MG63 (cell line): ENCODE data around the gene FADS2. TPM values are rescaled to one million over a fixed set of nuclear protein-coding genes. Genes with fewer than 3 reads are reported as not detected.

Experiments used
- DNase-seq: peaks from one replicate; pipeline ENCODE4 v3.0.0-alpha.2; 2020
- H3K27me3 ChIP-seq: fragments of 250-450 bp; sonication (Bioruptor Pico); 2 replicates; pipeline ENCODE4 v1.5.1; 2020; ENCODE audit warnings: mild to moderate bottlenecking, moderate library complexity
- H3K36me3 ChIP-seq: fragments of 250-450 bp; sonication (Bioruptor Pico); 2 replicates; pipeline ENCODE4 v1.5.1; 2020; ENCODE audit warnings: mild to moderate bottlenecking, moderate library complexity
- H3K4me3 ChIP-seq: fragments of 250-450 bp; sonication (Bioruptor Pico); 2 replicates; pipeline ENCODE4 v1.5.1; 2020; ENCODE audit warnings: mild to moderate bottlenecking, moderate library complexity
- H3K9me3 ChIP-seq: fragments of 250-450 bp; sonication (Bioruptor Pico); 2 replicates; pipeline ENCODE4 v1.5.1; 2020; ENCODE audit warnings: mild to moderate bottlenecking, moderate library complexity
- total RNA-seq: library from RNA; depleted of rRNA; stranded (reverse); fragments of >200 nt; shearing (Covaris generic); gene quantifications from 2 replicates; pipeline ENCODE4 v1.2.3, GENCODE V29; 2014; ENCODE audit warnings: low replicate concordance

Gene FADS2
- total RNA-seq, 1 experiment from 2014 or later, result 22.6 TPM

DNA sequence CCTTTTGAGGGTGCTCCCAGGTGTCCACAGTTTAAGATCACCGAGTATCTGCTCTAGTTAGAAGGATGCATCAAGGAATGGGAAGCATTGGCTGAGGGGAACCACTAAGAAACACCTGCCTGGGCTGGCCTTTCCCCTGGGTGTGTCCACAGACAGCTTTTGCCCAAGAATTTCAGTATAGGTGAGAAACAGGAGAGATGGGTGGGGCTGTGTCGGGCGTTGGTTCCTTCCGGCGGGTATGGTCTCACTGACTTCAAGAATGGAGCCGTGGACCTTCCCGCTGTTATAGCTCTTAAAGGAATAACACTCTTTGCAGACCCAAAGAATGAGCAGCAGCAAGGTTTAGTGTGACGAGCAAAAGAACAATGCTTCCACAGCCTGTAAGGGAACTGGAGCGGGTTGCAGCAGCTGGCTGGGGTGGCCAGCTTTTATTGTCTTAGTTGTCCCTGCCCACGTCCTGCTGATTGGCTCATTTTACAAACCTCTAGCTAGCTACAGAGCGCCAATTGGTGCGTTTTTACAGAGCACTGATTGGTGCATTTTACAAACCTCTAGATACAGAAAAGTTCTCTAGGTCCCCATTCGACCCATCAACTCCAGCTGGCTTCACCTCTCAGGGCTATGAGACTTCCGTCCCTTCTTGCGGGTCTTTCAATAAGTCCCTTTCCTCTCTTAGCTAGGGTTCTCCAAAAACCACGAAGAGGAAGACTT lies 13.7 kb upstream of the FADS2 start:
- DNase-seq, result peak; percentile 14
- peak overlapping the region; percentile 54 for H3K4me3 ChIP-seq
- no peaks in the 10 kb centered on the region for H3K9me3 ChIP-seq
- peaks cover 19% of the 10 kb centered on the region for H3K36me3 ChIP-seq
- H3K27me3 ChIP-seq, result no peaks in the 10 kb centered on the region

DNA sequence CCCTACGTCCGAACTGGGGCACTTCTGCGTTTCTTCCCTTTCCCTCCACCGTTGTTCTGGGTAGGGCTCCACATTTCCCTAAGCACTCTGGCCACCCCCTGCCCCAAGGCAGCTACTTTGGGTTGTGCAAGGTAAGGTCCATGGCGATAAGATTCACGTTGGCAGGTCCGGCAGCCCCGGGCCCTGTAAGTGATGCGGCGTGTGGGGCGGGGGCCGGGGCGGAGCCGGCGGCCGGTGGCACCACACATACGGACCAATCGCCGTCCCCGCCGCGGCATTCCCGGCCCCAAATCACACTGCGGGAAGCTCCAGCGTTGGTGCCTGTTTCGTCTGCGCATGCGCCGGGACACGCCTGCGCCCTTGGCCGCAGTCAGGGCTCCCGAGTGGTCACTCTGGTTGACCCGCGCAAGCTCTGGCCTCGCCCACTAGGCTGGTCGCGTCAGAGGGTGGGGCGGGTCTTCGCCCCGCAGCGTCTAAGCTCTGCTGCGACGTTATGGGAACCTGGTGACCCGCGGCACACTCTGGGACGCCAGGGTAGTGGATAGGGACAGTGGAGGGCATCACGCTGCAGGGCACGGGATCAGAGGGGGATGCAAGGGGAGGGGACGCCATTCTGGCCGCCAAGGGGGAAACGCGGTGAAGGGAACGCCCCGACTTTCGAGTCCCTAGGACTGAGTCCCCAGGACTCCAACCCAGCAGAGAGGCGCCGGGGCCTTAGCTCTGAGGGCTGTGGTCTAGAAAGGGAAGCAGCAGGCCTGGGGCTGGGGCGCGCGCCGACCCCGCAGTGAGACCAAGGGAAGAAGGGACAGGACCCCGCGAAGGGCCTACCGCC lies 12.9 kb upstream of the FADS2 start:
- Histone ChIP-seq H3K36me3 (peaks cover 11% of the 10 kb centered on the region), H3K27me3 (no peaks in the 10 kb centered on the region), H3K9me3 (no peaks in the 10 kb centered on the region), H3K4me3 (peak overlapping the region; percentile 54)
- peak; percentile 97 for DNase-seq

DNA sequence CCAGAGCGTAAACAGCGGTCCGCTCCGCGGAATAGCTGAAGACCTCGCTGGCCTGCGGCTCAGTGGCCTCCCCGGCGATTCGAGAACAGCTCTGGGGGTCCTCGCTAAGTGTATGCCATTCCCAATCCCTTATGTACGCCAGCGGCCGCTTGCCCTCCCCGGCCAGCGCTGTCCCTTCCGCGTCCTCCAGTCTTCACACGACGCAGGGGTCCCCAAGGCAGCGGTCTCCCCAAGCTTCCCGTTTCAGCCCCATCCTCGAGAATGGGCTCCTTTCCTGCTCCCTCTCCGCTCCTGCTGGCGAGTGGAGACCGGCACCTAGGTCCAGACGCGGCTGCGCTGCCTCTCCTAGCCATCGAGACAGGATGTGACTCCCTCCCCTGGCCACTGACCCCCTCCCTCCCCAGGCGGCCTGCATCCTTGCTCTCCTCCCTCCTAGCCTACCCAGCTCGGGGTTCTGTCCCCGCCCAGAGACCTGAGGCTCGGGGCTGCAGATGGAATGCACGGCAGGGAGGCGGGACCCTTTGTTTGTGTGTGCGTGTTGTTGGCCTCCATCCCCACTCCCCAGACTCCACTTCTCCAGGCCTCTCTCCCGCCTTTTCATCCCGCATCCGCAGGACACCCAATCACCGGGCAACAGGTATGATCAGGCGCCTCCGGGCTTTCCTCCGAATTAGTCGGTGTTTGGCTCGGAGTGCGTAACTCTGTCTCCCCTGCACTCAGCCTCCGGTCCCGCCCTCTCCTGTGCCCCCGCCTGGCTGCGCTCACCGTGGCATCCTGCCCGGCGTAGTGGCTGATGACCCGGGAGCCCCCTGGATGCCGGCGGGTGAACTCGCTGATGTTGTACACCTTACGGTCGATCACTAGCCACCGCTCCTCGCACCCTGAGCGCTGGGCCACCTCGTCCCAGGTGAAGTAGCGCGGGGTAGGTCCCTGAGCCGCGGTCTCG lies 12.0 kb upstream of the FADS2 start:
- DNase-seq, result peak; percentile 83
- Histone ChIP-seq H3K27me3 (no peaks in the 10 kb centered on the region), H3K9me3 (no peaks in the 10 kb centered on the region), H3K36me3 (peaks cover 7% of the 10 kb centered on the region), H3K4me3 (peak overlapping the region; percentile 54)

DNA sequence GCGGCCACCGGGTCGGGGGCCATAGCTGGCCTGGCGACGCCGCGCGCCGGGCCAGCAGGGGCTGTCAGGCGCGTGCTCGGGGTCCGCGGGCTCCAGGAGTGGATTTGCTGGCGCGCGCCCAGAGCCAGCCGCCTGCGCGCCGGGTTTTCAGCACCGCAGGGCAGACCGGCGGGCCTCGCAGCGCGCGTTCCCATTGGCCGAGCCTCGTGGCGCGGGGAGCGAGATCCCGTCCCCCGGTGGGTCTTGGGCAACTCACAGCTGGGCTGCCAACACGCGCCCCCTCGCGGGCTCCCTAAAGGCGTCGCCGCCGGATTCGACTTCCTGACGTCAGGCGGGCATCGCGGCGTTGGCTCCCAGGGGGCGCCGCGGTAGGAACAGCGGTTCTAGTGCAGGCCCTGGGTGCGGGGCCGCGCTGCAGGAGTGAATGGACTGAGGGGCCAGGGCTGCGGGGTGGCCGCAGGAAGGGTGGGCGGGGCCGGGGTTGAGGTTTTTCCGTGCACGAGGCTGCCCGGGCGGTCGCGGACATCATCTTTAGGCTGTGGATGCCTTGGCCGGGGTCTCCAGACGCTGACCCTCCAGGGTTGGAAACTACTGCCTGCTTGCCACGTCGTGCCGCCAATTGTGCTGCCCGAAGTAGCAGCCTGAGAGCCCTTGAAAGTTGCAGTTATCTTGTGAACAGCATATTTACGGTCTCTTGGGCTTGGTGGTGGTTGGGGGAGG lies 11.2 kb upstream of the FADS2 start, which contains the start of gene FADS1:
FADS1 (minus strand) TSS at position 268 of the 720 bp plus-strand sequence; CDS start at position 194, 74 bp downstream.
- Histone ChIP-seq H3K36me3 (peaks cover 3% of the 10 kb centered on the region), H3K4me3 (peak within 1 kb of the TSS; percentile 54), H3K27me3 (no peaks in the 10 kb centered on the region), H3K9me3 (no peaks in the 10 kb centered on the region)
- DNase-seq, result peak; percentile 96

DNA sequence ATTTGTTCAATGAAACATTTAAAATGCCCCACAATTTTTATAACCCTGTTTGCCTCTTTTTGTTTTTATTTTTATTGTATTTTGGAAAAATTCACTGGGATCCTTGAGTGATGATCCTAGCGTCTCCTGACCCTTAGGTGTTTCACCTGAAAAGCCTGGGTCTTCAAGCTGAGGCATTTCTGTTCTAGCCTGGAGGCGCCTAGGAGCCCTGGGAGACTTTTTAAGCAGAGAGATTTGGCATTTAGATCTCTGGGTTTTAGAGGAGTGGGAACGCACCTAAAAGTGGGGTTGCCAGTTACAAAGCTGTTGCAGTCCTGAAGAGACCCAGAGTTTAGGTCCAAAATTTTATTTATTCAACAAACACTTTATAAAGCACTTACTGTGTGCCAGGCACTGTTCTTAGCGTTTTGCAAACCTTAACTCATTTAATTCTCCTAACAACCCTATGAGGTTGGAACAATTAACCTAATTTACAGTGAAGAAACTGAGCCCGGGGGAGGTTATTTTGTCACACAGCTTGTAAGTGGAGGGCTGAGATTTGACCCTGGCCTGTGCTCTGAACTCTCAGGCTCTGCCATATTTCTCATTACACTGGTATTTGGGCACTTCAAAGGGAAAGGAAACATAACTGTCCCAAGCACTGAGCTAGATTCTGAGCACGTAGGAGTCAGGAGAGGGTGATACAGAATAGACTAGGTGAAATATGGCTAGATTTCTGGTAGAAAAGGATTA lies 10.5 kb upstream of the FADS2 start:
- H3K27me3 ChIP-seq, result no peaks in the 10 kb centered on the region
- H3K4me3 ChIP-seq, result peak overlapping the region; percentile 54
- no peak for DNase-seq
- H3K9me3 ChIP-seq, result no peaks in the 10 kb centered on the region
- H3K36me3 ChIP-seq, result peaks cover 3% of the 10 kb centered on the region; the same call in 1 of the 2 replicates

DNA sequence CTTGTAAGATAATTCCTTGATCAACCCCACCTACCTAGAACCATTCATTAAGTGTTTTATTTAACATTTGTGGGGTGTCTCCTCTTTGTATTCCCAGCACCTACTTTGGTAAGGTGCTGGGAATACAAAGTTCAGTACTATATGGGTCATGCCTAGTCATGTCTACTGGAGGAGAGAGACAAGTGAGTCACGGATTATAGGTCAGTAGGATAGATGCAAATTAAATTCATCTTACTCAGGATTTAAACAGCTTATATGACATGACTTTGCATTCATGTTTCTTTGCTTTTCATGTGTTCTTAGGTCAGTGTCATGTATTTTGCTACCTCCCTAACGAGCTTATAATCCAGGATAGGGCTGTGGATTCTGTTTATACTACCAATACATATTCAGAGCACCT lies 7.9 kb upstream of the FADS2 start:
- H3K27me3 ChIP-seq, result no peaks in the 10 kb centered on the region
- DNase-seq, result no peak
- no peaks in the 10 kb centered on the region for H3K36me3 ChIP-seq
- no peaks in the 10 kb centered on the region for H3K9me3 ChIP-seq
- no peak overlapping the region for H3K4me3 ChIP-seq

DNA sequence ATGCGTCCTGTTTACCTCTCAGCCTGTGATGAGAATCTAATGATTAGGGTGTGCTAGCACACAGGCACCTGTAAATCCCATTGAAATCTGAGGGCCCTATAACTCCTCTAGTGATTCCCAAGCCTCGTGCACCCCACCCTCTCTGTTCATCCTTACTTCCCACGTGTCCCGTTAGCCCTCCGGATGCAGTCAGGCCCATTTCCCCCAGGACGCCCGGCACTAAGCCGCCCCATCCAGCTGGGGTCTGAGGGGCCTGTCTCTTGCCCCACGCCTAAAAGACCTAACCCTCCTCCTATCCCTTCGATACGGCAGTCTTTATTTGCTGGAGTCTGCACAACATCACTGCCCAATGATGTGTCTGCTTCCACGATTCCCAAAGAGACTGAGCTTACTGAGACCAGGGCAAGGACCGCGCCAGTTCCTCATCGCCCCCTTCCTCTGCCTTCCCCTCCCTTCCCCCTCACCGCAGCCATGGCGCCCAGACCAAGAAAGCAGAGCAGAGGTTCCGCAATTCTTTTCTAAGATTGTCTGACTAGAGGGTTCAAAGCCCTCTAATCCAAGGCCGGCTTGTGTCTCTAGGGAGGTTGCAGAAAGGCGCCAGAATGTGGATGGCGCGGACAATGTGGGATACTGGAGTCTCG lies 1.1 kb upstream of the FADS2 start:
- Histone ChIP-seq H3K27me3 (peaks cover 14% of the 10 kb centered on the region; the same call in 1 of the 2 replicates), H3K36me3 (no peaks in the 10 kb centered on the region), H3K9me3 (no peaks in the 10 kb centered on the region), H3K4me3 (peak overlapping the region; percentile 37)
- no peak for DNase-seq

DNA sequence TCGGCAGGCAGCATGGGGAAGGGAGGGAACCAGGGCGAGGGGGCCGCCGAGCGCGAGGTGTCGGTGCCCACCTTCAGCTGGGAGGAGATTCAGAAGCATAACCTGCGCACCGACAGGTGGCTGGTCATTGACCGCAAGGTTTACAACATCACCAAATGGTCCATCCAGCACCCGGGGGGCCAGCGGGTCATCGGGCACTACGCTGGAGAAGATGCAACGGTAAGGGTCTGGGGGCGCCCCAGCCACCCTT lies 204 bp downstream of the FADS2 start:
- peak overlapping the region; percentile 37 for H3K4me3 ChIP-seq
- H3K36me3 ChIP-seq, result no peaks in the 10 kb centered on the region
- H3K27me3 ChIP-seq, result peaks cover 14% of the 10 kb centered on the region; the same call in 1 of the 2 replicates
- DNase-seq, result no peak
- no peaks in the 10 kb centered on the region for H3K9me3 ChIP-seq

DNA sequence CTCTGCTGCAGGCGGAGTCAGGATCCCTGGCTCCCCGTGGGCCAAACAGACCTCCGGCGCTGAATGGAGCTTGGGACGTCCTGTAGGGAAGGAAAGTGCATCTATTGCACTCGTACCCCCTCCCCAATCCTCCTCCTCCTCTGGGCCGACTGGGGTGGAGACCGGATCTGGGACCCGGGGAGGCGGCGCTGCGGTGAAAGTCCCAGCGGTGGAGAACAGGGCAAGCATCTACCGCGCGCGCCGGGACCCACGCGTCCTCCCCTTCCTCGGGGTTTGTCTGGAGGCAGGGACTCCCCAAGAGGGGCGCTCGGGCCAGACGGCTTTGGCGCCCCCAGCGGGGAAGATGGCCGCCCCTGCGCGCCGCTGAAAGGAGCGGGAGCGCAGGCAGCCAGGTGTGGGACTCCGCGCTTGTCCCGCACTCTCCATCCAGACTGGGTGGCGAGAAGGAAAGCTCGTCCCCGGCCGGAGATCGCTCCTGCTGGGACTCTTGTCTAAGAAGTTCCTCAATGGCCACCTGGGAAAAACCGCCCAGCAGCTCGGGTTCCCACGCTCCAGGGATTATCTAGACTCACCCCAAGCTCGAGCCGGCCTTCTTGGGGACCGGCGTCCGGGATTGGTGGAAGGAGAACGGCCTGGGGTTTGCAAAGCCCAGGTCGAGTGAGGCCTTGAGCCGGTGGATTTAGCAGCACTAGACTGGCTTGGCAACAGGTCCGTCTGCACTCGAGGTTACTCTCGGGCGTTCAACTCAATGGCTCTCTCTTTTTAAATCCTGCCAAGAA lies 718 bp downstream of the FADS2 start:
- Histone ChIP-seq H3K9me3 (no peaks in the 10 kb centered on the region), H3K27me3 (peaks cover 14% of the 10 kb centered on the region; the same call in 1 of the 2 replicates), H3K36me3 (no peaks in the 10 kb centered on the region), H3K4me3 (peak overlapping the region; percentile 37)
- peak; percentile 9 for DNase-seq

DNA sequence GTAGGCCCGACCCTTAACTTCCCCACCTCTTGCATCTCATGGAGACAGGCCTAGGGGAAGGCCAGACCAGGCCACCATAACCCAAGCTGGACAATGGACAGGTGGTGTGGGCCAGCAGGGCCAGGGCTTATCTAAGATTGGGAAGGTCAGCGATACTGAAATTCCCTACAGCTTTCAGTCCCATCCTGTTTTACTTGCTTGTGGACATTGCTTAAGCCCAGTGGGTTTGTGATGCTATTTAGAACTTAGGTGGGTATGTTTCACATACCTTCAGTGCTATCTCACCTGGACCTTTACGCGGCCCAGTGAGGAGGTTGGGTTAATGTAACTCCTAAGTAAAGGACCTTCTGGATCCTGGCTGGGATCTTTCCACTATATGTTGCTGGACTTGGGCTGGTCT lies 1.7 kb downstream of the FADS2 start:
- no peaks in the 10 kb centered on the region for H3K36me3 ChIP-seq
- H3K4me3 ChIP-seq, result no peak overlapping the region
- H3K9me3 ChIP-seq, result no peaks in the 10 kb centered on the region
- no peak for DNase-seq
- H3K27me3 ChIP-seq, result peaks cover 14% of the 10 kb centered on the region; the same call in 1 of the 2 replicates

DNA sequence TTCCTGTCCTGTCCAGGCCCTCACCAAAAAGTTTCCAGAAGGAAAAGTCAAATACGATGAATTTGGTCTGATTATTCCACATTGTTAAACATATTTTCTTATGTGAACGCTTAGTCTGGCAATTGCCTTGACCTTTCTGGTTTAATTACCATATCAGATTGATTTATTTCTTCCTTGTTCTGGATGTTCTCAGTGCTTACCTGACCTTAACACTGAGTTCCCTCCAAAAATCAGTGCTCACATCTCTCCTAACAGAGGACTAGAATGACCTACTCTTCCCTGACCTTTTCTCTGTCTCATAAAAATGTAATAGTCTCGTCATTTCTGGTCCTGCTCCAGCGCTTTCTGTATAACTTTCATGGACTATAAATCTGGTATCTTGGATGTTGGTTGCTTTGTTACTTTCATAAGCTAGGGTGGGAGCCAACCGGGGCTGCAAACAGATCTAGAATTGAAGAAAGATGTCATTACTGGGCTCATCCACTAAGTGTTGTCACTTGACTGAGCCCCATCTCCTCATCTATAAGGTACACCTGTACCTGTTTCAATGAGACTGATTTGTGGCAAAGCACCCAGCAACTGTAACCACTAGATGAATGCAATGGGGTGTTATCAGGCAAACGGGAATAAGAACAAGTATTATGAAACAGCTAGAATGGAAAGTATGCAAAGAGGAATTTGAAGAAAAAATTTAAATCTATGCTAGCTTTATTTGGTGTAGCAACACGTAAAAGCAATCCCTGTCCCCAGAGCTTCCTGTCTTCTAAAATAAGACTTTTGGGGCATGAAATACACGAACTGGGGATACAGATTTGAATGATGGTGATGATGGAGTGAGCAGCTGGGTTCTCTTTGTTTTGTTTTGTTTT lies 2.4 kb downstream of the FADS2 start:
- Histone ChIP-seq H3K4me3 (no peak overlapping the region), H3K9me3 (no peaks in the 10 kb centered on the region), H3K27me3 (peaks cover 14% of the 10 kb centered on the region; the same call in 1 of the 2 replicates), H3K36me3 (no peaks in the 10 kb centered on the region)
- no peak for DNase-seq

DNA sequence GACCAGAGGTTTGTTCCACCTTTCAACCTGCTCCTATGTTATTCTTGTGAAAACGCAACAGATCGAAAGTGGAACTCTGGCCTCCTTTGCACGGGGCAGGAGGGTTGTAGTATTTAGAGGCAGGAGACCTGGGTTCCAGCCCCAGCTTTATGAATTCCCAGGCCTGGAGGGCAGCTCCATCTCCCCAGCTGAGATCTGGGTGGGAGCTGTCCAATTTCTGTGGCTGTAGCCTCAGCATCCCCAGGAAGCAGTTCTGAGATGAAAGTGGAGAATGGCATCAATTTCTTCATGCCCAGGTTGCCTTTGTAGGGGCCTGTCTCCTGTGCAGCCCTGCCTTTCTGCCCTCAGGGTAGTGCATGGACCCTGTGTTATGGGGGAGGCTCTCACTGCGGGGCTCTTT lies 4.1 kb downstream of the FADS2 start:
- H3K36me3 ChIP-seq, result no peaks in the 10 kb centered on the region
- H3K9me3 ChIP-seq, result no peaks in the 10 kb centered on the region
- peaks cover 14% of the 10 kb centered on the region; the same call in 1 of the 2 replicates for H3K27me3 ChIP-seq
- no peak for DNase-seq
- H3K4me3 ChIP-seq, result no peak overlapping the region

DNA sequence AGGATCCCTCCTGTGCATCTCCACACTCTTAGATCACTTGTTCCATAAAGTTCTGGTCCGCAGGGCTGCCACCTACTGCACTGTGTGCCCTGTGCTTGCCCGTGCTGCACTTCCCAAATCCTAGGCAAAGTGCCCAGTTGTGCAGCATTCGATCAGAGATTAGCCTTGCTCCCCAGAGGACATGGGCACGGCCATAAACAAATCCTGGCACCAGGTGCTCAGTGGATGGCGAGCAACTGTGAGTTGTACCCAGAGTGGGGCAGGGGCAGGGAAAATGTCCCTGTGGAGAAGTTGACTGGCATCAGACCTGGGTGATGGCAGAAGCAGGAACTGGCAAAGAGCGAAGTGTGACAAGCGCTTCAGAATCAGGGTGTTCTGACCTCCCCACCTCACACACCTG lies 4.7 kb downstream of the FADS2 start:
- no peak for DNase-seq
- no peaks in the 10 kb centered on the region for H3K36me3 ChIP-seq
- H3K4me3 ChIP-seq, result no peak overlapping the region
- peaks cover 11% of the 10 kb centered on the region; the same call in 1 of the 2 replicates for H3K27me3 ChIP-seq
- H3K9me3 ChIP-seq, result no peaks in the 10 kb centered on the region

DNA sequence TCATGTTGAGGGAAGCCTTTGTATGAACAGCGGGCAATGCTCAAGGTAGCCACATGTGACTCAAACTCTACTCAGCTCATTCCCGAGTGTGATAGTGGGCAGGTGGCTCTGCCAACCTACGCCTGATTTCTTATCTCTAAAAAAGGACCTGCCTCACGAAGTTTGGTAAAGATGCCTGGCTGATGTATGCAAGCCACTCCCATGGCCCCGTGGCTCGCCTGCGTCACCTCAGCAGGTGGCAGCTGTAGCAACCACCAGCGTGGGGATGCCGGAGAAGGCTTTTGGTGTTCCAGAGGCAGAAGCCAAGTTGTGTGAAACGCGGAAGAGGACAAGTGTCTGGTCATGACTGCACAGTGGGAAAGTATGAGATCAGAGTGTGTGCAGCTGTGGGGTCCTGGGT lies 5.4 kb downstream of the FADS2 start:
- Histone ChIP-seq H3K36me3 (no peaks in the 10 kb centered on the region), H3K27me3 (peaks cover 3% of the 10 kb centered on the region; the same call in 1 of the 2 replicates), H3K4me3 (no peak overlapping the region), H3K9me3 (no peaks in the 10 kb centered on the region)
- no peak for DNase-seq
